Esophagus squamous epithelium (tissue), 4 donors: ENCODE data around the gene PDE4C.

ENCODE experiments used
- CTCF ChIP-seq, 6 experiments: fragments of 450-650 bp in 4 of 6; fragments of 200-600 bp in 2 of 6; sonication (generic) in 2 of 6; IDR thresholded peaks; one replicate each; pipeline ENCODE4 v1.5.1; 2016 to 2019; ENCODE audit warnings: antibody characterized with exemption in 6 of 6, mild to moderate bottlenecking in 4 of 6, moderate library complexity in 4 of 6
- POLR2A ChIP-seq, 4 donors: fragments of 450-650 bp; IDR thresholded peaks; one replicate each; pipeline ENCODE4 v1.6.1; 2017; ENCODE audit warnings: antibody characterized with exemption in 4 of 4, mild to moderate bottlenecking in 4 of 4, moderate library complexity in 3 of 4

- no peak for TF ChIP-seq POLR2A (IDR thresholded peaks at IDR 0.05)
- no peak for TF ChIP-seq CTCF (IDR thresholded peaks at IDR 0.05)
Measured at GRCh38 chr19:18194554-18195238, 31.5 kb downstream of the PDE4C start.
